LoVo (cell line): ENCODE measurements around the gene FOCAD.
"Not testable (repeated sequence)": the region's sequence is repeated elsewhere in the genome, so short reads cannot be mapped to it uniquely, and the experiment has no call there.

Experiments
- DNase-seq: peaks from one replicate; pipeline ENCODE4 v3.0.0-alpha.2; 2016; ENCODE audit warnings: low spot score

FOCAD gene

GRCh38 chr9:20973246-20973947, 289.3 kb downstream of the FOCAD start:
- DNase-seq = not testable (repeated sequence)

GRCh38 chr9:20974191-20974938, 290.3 kb downstream of the FOCAD start:
- DNase-seq = not testable (repeated sequence)

- DNase-seq = no peak
Measured at GRCh38 chr9:20978249-20978648, 294.2 kb downstream of the FOCAD start.

- no peak for DNase-seq
Measured at GRCh38 chr9:20980832-20981455, 296.9 kb downstream of the FOCAD start.

GRCh38 chr9:20981486-20981885, 297.4 kb downstream of the FOCAD start:
- no peak for DNase-seq

- DNase-seq = no peak
Measured at GRCh38 chr9:20984506-20984905, 300.4 kb downstream of the FOCAD start.

GRCh38 chr9:20985851-20986600, 302.0 kb downstream of the FOCAD start:
- no peak for DNase-seq

GRCh38 chr9:20987521-20987920, 303.5 kb downstream of the FOCAD start:
- no peak for DNase-seq

- DNase-seq = no peak
Measured at GRCh38 chr9:20988061-20988460, 304.0 kb downstream of the FOCAD start.

- no peak for DNase-seq
Measured at GRCh38 chr9:20988671-20989315, 304.7 kb downstream of the FOCAD start.

- no peak for DNase-seq
Measured at GRCh38 chr9:20989923-20990341, 305.9 kb downstream of the FOCAD start.

GRCh38 chr9:20990867-20991266, 306.8 kb downstream of the FOCAD start:
- no peak for DNase-seq

- no peak for DNase-seq
Measured at GRCh38 chr9:20994486-20994885, 310.4 kb downstream of the FOCAD start.

- no peak for DNase-seq
Measured at GRCh38 chr9:20995616-20996015, 311.6 kb downstream of the FOCAD start.

GRCh38 chr9:20996809-20997208, 312.8 kb downstream of the FOCAD start:
- no peak for DNase-seq

- no peak for DNase-seq
Measured at GRCh38 chr9:20997503-20998076, 313.5 kb downstream of the FOCAD start.

- DNase-seq = no peak
Measured at GRCh38 chr9:21001581-21001980, 317.5 kb downstream of the FOCAD start.

GRCh38 chr9:21002040-21002439, 318.0 kb downstream of the FOCAD start:
- no peak for DNase-seq

GRCh38 chr9:21015129-21015815, 331.2 kb downstream of the FOCAD start:
- DNase-seq = no peak

- no peak for DNase-seq
Measured at GRCh38 chr9:21015995-21016394, 331.9 kb downstream of the FOCAD start.
